Progenitor cell of endocrine pancreas (in vitro differentiated cells): ENCODE results near the gene THUMPD1. TPM values are rescaled to one million over a fixed set of nuclear protein-coding genes. Genes with fewer than 3 reads are reported as not detected.
"Not testable (repeated sequence)": the region's sequence is repeated elsewhere in the genome, so short reads cannot be mapped to it uniquely, and the experiment has no call there.

Experiments
- DNase-seq: peaks from one replicate; pipeline ENCODE4 v3.0.0; 2021; ENCODE audit warnings: low spot score; ENCODE audit not compliant: unreplicated experiment
- H3K27ac Mint-ChIP-seq: 2 replicates; pipeline ENCODE4 v1.8.0; 2021; ENCODE audit warnings: mild to moderate bottlenecking, moderate library complexity, mixed read lengths
- H3K27me3 Mint-ChIP-seq: 2 replicates; pipeline ENCODE4 v1.8.0; 2021; ENCODE audit warnings: mixed read lengths
- H3K36me3 Mint-ChIP-seq: 2 replicates; pipeline ENCODE4 v1.8.0; 2022; ENCODE audit warnings: mixed read lengths; ENCODE audit not compliant: insufficient read depth
- H3K4me1 Mint-ChIP-seq: 2 replicates; pipeline ENCODE4 v1.8.0; 2021; ENCODE audit warnings: low read depth, mixed read lengths
- H3K4me3 Mint-ChIP-seq: 2 replicates; pipeline ENCODE4 v1.8.0; 2021; ENCODE audit warnings: low read depth, mild to moderate bottlenecking, moderate library complexity, mixed read lengths
- H3K9me3 Mint-ChIP-seq: 2 replicates; pipeline ENCODE4 v1.8.0; 2021; ENCODE audit warnings: low read depth, mixed read lengths
- CTCF ChIP-seq: fragments of 200-600 bp; sonication (generic); IDR thresholded peaks from one replicate; pipeline ENCODE4 v1.5.0; 2021; ENCODE audit warnings: antibody characterized with exemption, mild to moderate bottlenecking; ENCODE audit not compliant: unreplicated experiment
- total RNA-seq: library from RNA; stranded (reverse); gene quantifications from 2 replicates; pipeline ENCODE4 v1.2.1, GENCODE V29; 2021

THUMPD1 gene
- total RNA-seq, 1 donor from 2014 or later = 36.8 TPM

- H3K27me3 Mint-ChIP-seq = no peaks in the 10 kb centered on the region
- no peak overlapping the region for H3K4me3 Mint-ChIP-seq
- peaks cover 21% of the 10 kb centered on the region for H3K4me1 Mint-ChIP-seq
- no peak for TF ChIP-seq CTCF
- no peak for DNase-seq
- no peak overlapping the region for H3K27ac Mint-ChIP-seq
- H3K9me3 Mint-ChIP-seq = peaks cover 17% of the 10 kb centered on the region
- peaks cover 22% of the 10 kb centered on the region for H3K36me3 Mint-ChIP-seq
Measured at GRCh38 chr16:20761175-20761574, 19.6 kb upstream of the THUMPD1 start.

DNA sequence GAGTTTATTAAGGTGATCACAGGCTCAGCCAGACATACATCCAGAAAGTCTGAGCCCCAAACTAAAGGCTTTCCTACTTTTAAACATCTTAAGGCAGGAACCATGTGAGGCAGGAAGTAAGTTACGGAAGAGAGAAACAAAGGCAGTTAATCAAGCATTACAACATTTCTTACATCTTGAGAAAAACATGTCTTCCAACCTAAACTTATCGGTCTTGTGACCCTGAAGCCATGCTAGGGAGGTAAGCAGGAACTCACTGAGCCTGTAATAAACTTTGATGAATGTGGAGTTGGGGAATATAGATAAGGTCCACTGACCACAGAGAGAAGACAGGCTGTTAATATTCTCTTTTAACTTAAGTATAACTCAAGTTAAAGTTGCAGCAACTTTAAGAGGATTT, 18.7 kb upstream of the THUMPD1 start:
- peaks cover 22% of the 10 kb centered on the region for H3K36me3 Mint-ChIP-seq
- H3K9me3 Mint-ChIP-seq = peaks cover 17% of the 10 kb centered on the region
- TF ChIP-seq CTCF = no peak
- H3K4me3 Mint-ChIP-seq = no peak overlapping the region
- no peak for DNase-seq
- H3K4me1 Mint-ChIP-seq = peaks cover 21% of the 10 kb centered on the region
- H3K27ac Mint-ChIP-seq = no peak overlapping the region
- no peaks in the 10 kb centered on the region for H3K27me3 Mint-ChIP-seq

DNA sequence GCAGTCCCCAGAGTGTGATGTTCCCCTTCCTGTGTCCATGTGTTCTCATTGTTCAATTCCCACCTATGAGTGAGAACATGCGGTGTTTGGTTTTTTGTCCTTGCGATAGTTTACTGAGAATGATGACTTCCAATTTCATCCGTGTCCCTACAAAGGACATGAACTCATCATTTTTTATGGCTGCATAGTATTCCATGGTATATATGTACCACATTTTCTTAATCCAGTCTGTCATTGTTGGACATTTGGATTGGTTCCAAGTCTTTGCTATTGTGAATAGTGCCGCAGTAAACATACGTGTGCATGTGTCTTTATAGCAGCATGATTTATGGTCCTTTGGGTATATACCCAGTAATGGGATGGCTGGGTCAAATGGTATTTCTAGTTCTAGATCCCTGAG, 14.2 kb upstream of the THUMPD1 start:
- DNase-seq, H3K9me3 Mint-ChIP-seq, H3K36me3 Mint-ChIP-seq, H3K4me3 Mint-ChIP-seq, H3K4me1 Mint-ChIP-seq, H3K27ac Mint-ChIP-seq: not testable (repeated sequence)
- H3K27me3 Mint-ChIP-seq = peaks cover 15% of the 10 kb centered on the region

DNA sequence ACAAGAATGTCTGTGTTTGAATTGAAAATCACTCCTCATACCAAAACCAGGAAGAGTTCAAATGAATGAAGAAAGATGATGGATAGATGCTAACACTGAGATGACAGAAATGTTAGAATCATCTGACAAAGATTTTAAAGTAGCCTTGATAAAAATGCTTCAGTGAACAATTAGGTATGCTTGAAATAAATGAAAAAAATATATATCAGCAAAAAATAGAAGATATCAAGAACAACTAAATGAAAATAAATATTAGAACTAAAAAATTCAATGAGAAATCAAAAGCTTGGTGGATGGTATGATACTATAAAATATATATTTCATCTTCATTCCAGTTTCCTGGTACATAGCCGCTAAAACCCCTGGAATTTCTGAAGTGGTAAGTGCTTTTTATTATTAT, 13.6 kb upstream of the THUMPD1 start:
- DNase-seq = no peak
- Mint-ChIP-seq H3K36me3 (peaks cover under 1% of the 10 kb centered on the region), H3K27ac (no peak overlapping the region), H3K9me3 (no peaks in the 10 kb centered on the region), H3K4me3 (no peak overlapping the region), H3K27me3 (peaks cover 17% of the 10 kb centered on the region), H3K4me1 (no peaks in the 10 kb centered on the region)
- no peak for TF ChIP-seq CTCF

DNA sequence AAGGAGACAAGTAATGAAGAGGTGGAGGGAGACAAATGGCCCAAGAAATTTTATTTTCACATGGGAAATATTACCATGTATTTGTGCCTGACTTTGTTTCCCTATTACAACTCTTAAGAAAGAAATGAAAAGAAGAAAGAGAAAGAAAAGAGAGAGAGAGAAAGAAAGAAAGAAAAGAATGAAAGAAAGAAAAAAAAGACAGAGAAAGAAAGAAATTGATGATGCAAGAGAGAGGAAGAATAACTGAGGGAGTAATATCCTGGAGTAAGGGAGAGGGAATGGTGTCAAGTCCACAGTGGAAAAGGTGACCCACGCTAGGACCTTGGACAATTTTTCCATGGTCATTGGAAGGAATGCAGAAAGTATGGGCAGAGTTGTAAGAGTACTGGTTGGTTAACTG, 12.1 kb upstream of the THUMPD1 start:
- Mint-ChIP-seq H3K4me3 (no peak overlapping the region), H3K27ac (no peak overlapping the region), H3K27me3 (peaks cover 17% of the 10 kb centered on the region), H3K4me1 (no peaks in the 10 kb centered on the region), H3K36me3 (no peaks in the 10 kb centered on the region), H3K9me3 (no peaks in the 10 kb centered on the region)
- TF ChIP-seq CTCF = no peak
- no peak for DNase-seq

- H3K4me1 Mint-ChIP-seq = no peaks in the 10 kb centered on the region
- H3K4me3 Mint-ChIP-seq = no peak overlapping the region
- no peak for DNase-seq
- peaks cover 11% of the 10 kb centered on the region for H3K9me3 Mint-ChIP-seq
- H3K27ac Mint-ChIP-seq = no peak overlapping the region
- peaks cover 5% of the 10 kb centered on the region for H3K36me3 Mint-ChIP-seq
- H3K27me3 Mint-ChIP-seq = peaks cover 17% of the 10 kb centered on the region
- no peak for TF ChIP-seq CTCF
Measured at GRCh38 chr16:20750558-20750957, 8.9 kb upstream of the THUMPD1 start.
